NCI-H2196 treated with DMSO at 0.1 percent for 48 hours (cell line): ENCODE results near the gene KCNF1.

Experiments
- DNase-seq: peaks from one replicate; lab custom pipeline; 2025; ENCODE audit not compliant: unreplicated experiment; lab: John Stamatoyannopoulos, UW

Gene KCNF1, protein sequence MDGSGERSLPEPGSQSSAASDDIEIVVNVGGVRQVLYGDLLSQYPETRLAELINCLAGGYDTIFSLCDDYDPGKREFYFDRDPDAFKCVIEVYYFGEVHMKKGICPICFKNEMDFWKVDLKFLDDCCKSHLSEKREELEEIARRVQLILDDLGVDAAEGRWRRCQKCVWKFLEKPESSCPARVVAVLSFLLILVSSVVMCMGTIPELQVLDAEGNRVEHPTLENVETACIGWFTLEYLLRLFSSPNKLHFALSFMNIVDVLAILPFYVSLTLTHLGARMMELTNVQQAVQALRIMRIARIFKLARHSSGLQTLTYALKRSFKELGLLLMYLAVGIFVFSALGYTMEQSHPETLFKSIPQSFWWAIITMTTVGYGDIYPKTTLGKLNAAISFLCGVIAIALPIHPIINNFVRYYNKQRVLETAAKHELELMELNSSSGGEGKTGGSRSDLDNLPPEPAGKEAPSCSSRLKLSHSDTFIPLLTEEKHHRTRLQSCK

DNA sequence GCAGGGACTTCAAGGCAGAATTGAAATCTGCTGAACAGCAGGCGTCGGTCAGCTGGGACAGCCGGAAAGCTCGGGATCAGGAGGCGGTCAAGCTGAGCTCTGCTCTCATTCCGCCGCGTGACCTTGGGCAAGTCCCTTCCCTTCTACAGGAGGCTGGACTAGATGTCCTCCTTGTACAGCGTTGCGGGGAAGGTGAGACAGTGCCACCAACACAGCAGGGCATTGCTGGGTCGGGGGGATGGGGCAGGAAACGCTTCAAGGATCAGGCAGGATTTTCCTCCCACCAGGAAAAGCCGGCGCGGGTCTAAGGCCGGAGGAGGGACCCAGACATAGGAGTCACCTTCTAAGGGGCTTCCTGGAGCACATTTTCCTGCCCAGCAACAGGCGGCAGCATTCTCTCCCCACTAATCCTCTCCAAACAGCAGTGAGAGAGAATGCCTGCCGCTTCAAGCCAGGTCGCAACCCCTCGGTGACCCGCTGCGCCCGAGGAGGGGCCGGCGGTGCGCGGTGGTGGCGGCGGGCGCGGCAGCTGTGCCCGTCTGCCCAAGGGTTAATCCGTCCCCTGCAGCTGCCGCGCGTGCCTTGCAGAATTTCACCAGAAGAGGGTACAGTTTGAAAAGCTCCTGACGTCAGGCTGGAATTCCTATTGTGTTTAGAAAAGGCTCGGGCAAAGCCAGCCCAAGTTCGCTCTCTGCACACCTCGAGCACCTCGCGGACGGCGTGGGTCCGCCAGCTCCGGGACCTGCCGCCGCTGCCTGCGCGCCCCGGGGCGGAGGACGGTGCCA, at the start of gene KCNF1:
TSS of gene KCNF1 (plus strand) at position 644 of the 785 bp plus-strand sequence. CDS start 493 bp downstream, outside the sequence.
- DNase-seq = no peak

DNA sequence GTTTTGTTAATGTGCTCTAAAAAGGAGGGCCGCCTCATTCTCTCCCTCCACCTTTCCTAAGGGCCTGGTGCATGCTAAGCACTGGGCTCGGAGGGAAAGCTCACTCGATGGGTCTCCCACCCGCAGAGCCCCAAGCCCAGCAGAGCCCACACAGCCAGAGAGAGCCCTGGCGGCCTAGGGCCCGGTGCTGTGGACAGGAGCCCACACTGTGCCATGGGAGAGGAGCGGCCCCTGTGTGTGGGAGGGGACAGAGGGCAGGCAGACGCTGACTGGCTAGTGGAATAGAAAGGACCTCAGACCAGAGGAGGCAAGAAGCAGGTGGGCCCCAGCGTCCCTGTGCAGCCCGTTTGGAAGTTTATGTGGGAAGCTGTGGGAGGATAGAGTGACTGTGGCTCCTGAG, 49.4 kb upstream of the KCNF1 start:
- DNase-seq = no peak

DNA sequence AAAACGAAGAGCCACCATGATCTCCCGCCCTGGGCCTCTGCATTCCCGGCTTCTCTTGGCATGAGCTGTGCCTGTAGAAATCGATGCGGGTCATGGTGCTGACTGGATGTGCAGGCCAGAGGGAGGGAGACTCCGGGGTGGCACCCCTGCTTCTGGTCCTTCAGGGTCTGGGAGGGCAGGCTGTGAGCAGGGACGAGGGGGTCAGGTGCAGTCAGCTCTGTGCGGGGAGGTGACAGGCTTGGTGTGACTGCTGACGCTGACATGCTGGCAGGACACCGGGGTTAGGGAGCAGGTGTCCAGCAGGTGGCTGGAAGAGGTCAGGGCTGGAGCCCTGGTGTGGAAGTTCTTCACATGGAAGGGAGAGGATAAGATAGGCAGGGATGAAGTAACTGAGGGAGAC, 48.7 kb upstream of the KCNF1 start:
- no peak for DNase-seq

DNA sequence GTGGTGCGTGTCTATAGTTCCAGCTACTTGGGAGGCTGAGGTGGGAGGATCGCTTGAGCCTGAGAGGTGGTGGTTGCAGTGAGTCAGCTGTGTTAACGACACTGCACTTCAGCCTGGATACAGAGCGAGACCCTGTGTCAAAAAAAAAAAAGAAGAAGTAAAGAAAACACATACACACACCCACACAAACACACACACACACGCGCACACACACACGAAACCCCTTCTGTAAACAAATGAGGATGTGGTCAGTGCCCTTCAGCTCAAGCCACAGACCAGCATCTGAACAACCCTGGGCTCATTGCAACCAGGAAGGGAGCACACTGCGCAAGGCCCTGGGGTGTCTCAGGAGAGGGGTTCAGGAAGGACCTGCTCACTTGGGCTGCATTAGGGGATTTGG, 47.9 kb upstream of the KCNF1 start:
- DNase-seq = no peak

DNA sequence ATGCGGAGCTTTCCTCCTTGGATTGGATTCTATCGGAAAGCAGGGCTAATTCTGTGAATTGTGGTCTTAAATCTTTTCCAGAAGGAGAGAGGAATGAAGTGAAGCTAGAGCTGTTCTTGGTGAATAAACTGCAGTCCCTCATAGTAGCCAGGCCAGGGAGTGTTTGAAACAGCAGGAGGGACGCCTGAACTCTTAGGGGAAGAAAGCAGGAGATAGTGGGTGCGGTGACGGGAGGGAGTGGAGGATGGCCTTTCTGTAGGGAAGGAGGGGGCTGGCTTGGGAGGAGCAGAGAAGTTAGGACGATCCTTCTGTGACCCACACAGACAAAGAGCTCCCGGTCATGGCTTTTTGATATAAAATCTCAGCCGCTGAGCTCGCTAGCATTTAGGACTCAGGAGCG, 47.5 kb upstream of the KCNF1 start:
- no peak for DNase-seq

DNA sequence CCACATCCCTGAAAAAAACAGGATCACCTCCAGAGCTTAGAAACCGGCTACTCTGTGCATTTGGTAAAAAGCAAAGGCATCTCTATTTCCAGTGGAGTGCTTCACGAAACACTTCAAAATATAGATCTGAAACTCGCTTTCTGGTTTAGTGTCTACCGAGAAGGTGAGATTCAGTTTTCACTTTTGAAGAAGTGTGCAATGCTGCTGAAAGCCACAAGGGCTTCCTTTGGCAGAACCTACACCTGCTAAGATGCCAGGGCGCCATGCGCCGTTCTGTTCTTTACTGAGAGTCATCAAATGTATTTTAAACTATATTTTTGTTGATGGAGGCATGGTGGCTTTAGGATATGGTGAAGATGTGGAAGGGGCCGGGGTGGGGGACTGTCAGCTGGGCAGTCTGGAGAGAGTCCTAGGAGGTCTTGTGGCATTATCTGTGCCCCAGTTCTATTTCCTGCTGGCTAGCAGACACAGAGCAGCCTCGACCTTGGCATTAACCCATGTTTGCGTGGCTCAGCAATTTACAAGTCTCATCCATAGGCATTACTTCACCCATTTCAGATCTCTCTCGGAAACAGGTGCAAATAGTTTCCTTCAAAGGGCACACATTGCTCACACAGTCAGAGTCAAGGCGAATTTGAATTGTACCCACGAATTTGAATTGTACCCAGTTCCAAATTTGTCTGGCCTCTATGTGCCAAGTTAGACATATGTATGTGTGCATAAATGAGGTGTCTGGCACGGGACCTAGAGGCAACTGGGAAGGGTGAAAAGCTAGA, 46.7 kb upstream of the KCNF1 start:
- no peak for DNase-seq

DNA sequence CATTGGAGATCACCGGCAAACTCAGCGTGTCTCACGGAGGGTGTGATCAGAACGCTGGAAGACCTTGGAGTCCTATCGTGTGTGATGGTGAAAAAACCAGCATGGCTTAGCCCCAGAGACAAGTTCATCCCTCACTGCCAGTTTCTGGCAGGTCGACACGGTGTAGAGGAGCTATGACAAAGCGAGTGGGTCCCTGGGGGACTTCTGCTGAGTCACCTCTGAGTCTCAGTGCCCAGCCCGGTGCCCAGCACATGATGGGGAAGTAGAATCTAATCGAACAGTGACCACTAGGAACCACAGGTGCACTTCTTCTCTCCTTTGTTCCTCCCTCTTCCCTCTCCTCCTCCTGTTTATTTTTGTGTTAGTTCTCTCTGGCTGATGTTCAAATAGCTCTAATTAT, 45.9 kb upstream of the KCNF1 start:
- no peak for DNase-seq

DNA sequence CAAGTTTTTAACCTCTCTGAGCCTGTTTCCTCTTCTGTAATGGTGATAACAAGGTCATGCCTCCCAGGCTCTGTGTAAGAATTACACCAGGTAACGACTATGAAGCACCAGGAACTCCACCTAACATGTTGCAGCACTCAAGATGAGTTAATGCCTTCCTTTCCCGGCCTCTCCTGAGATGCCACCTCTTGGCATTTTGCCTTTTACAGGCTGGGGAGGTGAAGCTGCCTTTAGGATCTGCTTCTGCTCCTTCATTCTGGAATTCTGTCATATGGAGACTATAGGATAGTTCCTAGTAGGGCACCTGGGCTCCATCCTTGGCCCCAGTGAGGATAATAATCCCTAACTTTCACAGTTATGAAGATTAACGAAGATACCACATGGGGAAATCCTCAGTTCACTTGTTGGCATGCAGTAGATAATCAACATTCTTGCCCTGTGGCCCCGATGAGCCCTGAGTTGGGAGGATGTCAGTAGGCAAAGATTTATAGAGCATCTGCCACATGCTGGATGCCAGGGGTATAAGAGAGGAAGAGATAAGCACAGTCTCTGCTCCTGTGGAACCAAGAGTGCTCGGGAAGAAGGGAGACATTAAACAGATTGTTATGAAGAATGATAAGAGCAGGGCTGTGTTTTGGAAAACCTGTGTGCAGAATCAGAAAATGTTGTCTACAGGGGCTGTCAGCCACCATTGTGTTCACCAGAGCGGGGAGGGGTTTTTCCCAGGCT, 43.9 kb upstream of the KCNF1 start:
- no peak for DNase-seq

DNA sequence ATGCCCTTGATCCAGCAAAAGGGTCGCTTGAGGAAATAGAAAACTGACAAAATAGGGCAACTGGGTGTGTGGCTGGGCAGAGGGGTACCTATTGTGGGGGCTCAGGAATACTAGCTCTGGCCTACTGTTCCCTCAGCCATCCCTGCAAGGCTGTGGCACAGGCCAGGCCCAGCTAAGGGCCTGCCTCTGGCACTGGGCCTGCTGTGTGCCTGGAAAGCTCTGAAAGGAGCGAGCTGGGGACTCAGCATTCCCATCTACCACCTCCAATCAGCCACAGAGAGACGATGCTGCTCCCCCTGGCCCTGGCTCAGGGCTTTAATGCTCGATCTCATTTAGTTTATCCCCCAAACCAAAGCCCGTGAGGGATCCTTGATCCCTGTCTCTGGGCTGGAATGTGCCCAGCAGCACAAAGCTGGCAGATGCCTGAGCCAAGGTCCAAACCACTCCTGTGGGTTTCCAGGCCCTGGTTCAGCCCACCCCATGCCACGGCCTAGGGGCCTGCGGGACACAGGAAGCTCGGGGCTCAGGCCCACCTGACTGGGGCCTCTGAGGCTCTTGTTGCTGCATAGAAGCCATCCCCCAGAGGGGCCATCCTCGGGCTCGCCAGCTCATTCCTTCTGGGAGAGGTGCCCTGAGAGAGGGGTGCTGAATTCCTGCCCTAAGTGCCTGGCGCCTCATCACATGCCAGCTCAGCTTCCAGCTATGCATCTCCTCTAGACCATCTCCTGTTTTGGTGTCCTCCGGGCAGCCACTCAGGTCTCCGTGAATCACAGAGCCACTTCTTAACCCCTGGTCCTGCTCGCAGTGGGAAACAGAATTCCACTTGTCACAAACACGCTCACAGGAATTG, 43.0 kb upstream of the KCNF1 start:
- DNase-seq = no peak

DNA sequence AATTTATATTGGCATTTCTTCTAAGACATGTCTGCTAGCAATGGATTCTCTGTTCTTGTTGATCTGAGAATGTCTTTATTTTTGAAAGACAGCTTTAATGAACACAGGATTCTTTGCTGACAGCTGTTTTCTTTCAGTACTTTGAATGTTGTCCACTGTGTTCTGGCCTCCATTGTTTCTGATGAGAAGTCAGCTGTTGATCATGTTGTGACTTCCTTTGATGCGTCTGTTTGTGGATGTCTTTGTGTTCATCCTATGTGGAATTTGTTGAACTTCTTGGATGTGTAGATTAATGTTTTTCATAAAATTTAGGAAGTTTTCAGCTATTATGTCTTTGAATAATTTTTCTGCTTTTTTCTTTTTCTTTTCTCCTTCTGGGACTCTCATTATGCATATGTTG, 39.8 kb upstream of the KCNF1 start:
- no peak for DNase-seq

DNA sequence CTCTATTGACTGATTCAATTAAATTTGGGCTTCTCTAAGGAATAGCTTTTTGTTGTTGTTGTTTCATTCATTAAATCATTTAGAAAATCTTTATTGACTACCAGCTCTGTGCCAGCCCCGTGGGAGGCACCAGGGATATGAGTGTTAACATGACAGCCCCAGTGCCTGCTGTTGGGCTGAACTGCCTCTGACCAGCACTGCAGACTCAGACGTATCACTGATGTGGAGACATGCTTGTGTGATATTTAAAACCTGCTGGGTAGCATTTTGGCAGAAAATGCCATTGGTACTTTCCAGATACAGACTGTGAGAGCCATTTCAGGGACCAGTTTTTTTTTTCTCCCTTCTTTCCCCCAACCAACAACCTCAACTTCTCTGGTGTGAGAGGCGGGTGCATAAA, 38.6 kb upstream of the KCNF1 start:
- no peak for DNase-seq

DNA sequence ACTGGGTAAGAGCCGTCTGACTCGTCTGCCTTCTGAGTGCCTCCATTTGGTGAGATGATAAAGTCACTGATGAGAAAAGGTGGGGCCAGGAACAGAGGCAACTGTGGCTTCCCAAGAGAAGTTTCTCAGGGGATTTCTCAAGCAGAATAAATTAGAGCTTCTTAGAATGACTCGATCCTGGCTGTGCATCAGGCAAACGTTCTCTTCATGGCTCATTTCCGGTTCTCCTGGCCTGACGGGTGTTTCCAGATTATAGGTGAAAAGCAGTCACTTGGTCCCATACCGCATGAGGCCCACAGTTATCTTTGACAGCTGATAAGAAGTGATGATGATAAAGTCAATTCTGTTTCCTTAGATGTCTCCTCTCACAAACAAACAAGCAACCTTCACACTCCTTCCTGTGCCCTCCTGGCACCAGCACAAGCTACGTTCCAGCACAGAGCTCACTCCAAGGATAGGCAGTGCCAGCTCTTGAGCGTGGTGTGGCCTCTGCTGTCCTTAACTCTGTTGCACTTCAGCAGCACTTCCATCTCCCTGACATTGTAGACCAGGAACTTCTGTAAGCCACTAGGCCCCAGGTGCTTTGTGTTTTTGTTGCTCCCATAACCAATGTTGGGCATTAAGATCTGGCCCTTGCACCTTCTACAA, 37.8 kb upstream of the KCNF1 start:
- no peak for DNase-seq

DNA sequence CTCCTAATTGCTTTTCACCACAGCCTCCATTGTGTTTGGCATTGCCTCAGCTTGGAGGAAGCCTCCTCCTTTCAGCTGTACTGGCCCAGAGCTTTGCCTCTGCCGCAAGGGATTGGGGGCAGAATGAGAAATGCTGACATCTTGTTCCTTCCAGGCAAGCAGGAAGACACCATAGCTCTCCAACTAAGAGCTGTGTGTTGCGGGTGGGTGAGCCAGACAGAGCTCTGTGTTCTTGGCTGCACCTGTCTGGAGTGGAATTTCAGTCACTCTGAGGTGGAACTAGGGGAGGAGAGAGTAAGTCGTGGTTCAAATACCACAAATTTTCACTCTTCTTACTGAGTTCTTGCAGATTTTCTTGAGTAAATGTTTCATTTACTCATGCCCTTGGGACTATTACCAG, 36.6 kb upstream of the KCNF1 start:
- no peak for DNase-seq

DNA sequence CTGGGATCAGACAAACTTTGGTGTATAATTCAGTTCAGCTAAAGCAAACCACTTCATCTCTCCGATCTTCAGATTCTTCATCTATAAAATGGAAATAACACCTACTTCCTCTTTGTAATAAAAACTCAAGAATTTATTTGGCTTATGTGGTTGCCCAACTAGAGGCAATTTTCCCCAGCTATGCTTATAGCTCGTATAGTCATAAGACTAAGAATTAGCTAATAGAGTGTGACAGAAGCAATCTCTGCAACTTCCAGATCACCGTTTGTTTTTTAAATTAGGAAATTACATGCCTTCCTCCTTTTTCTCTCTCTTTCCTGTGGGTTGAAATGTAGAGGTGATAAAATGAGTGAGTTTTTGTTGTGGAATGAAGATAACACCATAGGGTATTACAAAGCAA, 35.3 kb upstream of the KCNF1 start:
- DNase-seq = no peak

DNA sequence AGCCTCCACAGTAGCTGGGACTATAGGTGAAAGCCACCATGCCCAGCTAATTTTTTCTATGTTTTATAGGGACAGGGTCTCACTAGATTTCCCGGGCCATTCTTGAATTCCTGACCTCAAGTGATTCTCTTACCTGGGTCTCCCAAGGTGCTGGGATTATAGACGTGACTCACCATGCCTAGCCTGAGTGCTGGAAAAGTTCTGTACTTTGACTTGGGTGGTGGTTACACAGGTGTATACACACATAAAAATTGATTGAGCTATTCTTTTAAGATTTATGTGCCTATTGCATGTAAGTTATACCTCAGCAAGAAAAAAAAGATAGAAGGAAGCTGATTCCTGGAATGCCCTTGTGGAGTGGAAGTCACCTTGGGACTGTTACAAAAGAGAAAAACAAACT, 34.8 kb upstream of the KCNF1 start:
- DNase-seq = no peak

DNA sequence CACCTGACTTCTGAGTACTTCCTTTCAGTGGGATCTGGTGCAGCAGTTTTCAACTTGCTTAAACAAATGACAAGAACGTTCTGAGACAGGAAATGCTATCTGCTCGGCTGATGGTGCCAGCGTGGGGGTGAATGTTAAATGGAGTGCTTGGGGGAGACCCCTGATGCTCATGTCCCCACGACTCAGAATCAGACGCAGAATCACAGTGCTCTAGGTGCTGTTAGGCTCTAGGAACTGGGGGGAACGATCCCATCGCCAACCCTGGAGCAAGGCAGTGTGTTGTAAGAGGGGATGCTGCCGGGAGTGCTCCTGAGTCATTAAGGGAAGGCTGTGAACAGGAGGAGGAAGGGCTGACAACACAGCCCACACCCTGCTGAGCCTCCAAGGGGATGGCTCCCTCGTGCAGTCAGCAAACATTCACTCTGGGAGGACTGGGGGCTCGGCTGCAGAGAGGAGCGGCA, 34.1 kb upstream of the KCNF1 start:
- DNase-seq = no peak

DNA sequence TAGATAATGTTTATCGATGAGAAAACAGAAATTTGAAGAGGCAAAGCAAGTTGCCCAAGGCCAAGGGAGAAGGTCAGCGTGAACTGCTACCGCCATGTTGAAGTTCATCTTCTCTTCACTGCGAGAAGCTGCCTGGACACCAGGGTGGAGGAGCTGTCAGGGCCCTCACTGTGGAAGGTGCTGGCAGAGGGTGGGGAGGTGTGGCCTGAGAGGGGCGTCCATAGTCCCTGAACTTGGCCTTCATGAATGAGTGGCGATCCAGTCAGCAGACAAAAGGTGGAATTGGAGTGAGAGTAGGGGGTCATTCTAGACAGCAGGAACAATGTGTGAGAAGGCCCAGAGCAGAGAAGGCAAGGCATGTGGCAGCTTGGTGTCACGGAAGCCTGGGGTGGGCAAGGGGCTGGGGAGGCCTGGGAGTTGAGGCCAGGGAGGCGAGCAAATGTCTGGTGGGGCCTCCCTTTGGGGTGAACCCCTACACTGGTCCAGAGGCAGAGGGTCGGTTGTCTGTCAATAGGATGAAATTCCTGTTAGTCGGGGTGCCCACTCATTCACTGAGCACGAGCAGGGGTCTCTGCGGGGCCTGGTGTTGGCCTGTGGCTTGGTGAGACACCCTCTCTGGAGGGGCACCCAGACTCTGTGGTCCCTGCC, 33.3 kb upstream of the KCNF1 start:
- DNase-seq = no peak

DNA sequence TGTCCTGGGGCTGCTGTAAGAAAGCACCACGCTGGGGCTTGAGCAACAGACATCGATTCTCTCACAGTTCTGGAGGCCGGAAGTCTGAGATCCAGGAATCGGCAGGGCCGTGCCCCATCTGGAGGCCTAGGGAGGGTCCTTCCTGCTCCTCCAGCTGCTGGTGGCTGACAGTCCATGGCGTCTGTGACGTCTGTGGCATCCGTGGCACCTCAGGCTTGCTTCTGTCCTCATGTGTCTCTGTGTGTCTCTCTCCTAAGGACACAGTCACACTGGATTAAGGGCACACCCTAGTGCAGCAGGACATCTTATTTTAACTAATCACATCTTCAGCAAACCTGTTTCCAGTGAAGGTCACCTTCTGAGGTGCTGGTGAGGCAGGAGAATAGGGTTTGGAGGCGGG, 32.6 kb upstream of the KCNF1 start:
- no peak for DNase-seq
